HG03342 (cell line): ENCODE results near the gene PROM1.

Source experiments
- ATAC-seq: cut with Tn5 transposase; IDR thresholded peaks from one replicate; pipeline ENCODE4 v1.9.1; 2021; ENCODE audit warnings: mild to moderate bottlenecking, moderate library complexity; ENCODE audit not compliant: unreplicated experiment

The PROM1 gene

DNA sequence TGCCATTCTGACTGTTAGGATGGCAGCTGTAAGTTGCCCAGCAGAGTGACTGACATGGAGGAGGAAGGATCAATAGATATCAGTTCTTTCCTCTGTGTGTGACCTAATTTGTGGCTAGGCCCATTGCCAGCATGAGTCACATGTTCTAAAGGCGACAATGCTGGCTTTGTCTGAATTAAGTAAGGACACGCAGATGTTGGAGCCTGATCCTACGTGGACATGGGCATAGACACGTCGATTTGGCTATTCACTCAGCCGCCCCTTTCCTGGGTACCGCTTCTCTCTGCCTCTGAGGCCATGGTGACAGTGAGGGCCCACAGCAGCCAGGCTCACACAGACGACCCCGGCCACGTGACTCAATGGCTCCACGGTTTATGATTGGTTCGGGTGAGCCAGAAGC is 16.3 kb downstream of the PROM1 start:
- ATAC-seq, result no peak

DNA sequence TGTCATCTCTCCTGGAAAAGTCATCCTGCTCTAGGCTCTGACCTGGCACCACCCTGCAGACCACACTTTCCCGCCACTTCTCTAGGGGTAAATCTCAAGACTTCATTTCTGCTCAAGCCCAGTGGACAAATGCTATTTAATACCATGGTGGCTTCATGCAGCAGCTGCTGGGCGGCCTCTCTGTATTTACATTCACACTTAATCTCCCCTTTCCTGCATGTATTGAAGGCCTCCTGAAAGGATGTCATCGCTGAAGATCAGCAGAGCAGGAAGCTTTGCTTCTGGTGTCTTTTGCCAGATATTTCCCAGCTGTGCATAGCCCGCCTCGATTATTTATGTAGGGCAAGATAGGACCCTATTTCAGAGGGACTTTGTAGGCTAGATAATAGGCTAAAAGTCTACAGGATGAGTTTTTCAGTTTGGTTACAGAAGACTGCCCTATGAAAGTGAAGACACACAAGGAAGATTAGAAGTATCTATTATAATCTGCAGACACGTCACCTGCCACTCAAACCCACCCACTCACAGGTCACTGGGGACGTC is 17.2 kb downstream of the PROM1 start:
- ATAC-seq, result no peak

DNA sequence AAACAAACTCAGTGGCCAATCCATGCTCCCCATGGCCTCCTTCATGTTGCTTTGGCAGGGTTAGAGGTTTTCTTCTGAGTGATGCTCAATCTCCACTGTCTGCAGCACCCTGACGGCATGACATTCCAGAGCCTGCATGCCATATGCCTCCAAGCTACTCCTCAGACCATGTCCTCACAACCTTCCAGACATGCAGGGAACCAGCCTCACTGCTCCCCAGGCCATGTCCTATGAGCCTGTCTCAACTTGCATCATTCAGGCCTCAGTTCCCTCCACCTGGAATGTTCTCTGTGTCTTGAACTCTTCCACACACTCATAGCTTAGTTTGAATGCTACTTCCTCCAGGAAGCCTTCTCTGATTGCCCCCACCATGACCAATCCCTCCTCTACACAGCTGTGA is 18.8 kb downstream of the PROM1 start:
- ATAC-seq, result no peak

DNA sequence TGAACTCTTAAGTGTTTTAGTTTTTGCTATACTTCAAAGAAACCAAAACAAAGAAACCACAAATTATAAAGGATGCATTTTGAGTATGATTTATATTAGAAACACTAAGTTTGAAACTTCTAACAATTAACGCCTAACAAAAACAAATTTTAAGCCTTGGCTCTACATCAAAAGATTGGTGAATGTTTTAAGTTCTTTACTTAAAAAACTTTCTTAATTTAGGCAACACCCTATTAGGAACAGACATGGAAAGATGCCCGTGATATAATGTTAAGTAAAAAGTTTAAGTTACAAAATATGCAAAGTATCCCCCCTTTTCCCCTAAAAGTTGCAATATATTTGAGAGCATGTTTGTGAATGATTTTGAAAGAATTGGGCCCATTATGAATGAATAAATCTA is 21.2 kb downstream of the PROM1 start:
- ATAC-seq, result no peak

DNA sequence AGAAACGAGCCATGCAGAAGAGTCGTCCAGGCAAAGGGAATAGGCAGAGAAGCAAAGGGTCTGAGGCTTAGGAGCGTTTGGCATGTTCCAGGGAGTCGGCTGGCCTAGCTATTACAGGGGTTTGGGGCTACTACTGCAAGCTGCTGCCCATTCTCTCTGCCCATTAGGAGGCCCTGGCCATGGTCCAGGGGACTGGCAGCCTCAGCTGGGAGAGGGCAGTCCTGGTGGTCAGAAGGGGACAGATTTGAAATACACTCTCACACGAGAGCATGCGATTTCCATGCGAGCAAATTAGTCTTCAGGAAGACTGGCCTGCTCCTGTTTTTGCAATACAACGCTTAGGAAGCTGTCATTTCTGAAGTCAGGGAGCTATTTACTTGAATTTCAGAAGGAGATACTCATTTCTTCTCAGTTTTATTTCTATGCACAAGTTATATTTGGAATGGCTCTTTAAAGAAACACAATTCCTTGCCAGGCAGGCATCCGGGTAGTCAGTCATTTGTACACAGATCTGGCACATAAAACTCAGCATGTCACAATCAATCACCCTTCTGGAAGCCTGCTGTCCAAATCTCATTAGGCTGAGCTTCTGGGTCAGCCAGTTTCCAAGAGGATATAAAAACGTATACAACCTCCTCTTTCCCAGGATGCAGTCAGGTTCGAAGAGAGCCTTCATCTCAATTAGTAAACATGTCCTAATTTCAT is 27.0 kb downstream of the PROM1 start:
- ATAC-seq, result no peak

DNA sequence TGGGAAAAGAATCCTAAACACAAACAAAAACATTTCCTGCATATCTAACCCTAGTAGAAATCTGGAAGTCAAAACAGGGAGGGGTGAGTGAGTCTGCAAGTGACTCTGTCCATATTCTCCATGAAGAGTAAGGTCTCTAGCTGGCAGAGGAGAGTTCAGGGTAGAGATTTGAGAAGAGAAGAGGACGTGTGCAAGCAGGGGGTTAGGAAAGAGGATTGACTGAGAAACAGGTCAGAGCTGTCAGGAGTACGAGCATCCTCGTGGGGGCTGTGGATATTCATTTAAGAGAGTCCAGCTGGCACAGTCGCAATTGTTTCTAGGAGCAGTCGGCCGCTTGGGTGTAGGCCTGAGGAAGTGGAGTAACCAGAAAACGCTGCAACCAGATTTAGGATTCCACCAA is 27.9 kb downstream of the PROM1 start:
- ATAC-seq, result no peak

DNA sequence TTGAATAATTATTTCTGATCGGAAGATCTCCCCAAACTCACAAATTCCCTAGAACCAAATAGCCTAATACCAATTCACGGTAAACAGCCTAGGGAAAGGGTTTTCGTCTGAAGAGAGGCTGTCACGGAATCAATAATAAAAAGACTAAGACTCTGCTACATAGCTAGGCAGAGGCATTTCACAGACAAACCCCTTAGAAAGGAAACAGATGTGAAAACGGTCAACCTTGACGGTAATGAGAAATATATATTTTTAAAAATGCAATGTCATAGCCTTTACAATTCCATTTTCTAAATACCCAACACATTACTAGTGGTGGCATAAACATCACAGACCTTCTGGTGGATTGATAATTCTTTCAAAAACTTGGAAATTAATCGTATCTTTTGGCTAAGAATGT is 28.4 kb downstream of the PROM1 start:
- ATAC-seq, result no peak

DNA sequence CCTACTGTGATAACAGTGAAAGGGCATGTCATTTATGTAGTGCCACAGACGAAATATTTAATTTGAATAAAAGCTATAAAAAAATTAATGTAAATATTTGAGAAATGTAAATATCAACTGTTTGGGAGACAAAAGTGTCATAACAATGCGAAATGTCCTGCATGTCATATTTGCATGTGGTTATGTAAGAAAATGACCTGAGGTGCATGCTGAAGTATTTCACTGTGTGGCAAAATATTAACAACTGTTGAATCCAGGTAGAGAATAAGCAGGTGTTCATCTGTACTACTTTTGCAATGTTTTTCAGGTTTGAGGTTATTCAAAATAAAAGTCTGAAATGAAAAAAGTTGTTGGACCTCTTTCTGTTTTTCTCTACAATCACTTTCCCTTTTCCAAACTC is 30.9 kb downstream of the PROM1 start:
- no peak for ATAC-seq

DNA sequence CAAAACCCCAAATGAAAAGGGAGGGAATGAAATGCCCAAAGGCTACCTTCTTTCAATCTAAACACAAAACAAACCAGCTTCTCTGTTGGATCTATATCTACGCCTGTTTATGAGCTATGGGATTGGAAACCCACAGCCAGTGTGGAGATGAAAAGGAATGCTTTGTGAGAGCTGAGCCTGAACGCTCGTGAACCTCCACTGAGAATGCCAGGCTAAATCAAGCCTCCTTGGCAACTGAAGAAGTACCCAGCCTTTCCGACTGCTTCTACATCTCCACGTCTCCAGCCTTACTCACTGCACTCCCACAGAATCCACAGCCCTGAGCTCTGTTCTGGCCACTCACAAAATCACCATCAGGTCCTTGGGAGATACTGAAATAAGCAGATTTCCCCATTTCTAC is 31.8 kb downstream of the PROM1 start:
- ATAC-seq, result no peak

DNA sequence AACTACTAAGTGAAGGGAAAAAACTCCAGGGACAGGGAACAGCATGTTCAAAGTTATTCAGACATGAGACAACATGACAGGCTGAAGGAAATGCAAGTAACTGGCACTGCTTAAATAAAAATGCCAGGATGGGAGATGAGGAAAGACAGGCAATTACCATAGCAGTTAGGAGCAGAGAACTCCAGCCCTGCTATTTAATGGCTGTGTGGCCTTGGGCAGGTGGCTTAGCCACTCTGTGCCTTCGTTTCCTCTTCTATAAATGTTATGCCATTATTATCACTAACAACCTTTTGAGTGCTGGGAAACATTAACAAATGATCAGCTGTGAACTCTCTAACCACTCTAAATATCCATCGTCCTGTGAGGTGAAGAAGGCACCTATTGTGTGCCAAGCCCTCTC is 32.7 kb downstream of the PROM1 start:
- no peak for ATAC-seq

DNA sequence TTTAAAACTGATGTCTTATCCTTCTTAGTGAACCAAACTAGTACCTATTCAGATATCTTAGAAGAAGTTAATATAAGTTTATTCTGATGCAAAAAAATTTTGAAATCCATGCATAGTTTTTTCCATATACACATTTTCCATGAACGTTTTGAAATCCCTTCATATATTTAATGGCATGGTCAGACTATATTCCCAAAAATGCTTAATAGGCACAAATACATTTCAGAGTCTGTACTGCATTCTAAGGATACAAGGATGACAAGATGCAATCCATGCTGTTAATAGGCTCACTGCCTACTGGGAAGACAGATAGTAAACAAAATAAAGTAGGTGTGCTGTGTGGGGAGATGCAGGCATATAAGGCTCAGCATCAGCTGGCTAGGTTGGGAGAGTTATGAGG is 33.2 kb downstream of the PROM1 start:
- no peak for ATAC-seq

DNA sequence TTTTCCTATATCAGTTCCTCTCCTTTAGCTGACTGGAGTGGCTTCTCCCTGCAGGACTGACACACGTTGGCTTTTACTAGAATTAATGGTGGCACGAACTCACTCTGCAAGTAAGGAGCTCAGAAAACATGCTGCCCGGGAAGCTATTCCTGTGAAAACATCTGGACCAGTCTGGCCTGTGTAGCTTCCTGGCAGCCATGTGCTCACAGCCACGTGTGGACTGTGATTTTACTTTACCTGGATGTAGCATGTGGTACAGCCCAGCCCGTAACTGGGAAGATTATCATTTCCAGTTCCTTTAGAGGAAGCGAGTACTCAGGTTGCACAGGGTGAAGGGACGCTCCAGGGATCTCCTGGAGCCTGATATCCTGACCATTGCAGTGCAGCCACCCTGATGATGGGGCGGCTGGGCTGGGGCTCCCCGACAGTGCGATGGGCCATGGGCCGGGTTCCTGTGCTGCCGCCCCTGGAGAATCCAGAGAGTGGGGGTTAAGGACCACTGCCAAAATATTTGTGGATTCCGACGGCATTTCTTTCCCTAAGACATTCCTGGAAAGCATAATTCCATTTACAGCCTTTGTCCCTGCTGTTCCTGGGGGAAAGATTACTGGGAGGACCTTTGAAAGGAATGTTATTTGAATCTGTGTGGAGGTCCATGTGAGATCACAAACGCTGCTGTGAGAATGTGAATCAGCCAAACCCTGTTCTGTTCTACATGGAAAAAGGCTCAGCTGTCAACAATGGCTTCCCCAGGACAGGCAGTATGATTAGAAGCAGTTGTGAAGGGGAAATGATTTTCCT is 35.0 kb downstream of the PROM1 start:
- ATAC-seq, result no peak

DNA sequence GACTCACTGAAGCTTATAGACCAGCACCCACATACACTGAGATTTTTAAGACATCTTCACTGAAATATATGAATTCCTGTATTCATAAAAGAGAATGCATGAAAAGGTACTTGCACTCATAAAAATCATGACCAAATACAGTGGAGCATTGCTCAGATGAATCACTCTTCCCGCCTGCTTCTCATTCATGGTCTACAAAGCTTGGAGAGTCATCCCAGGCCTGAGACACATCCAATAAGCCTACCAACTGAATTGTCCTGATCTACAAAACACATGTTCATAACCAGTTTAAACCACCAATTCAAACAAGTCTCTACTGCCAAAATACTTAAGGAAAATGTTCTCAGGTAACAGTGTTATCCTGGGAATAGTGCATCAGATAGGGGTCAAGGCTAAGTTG is 38.1 kb downstream of the PROM1 start:
- ATAC-seq, result no peak

DNA sequence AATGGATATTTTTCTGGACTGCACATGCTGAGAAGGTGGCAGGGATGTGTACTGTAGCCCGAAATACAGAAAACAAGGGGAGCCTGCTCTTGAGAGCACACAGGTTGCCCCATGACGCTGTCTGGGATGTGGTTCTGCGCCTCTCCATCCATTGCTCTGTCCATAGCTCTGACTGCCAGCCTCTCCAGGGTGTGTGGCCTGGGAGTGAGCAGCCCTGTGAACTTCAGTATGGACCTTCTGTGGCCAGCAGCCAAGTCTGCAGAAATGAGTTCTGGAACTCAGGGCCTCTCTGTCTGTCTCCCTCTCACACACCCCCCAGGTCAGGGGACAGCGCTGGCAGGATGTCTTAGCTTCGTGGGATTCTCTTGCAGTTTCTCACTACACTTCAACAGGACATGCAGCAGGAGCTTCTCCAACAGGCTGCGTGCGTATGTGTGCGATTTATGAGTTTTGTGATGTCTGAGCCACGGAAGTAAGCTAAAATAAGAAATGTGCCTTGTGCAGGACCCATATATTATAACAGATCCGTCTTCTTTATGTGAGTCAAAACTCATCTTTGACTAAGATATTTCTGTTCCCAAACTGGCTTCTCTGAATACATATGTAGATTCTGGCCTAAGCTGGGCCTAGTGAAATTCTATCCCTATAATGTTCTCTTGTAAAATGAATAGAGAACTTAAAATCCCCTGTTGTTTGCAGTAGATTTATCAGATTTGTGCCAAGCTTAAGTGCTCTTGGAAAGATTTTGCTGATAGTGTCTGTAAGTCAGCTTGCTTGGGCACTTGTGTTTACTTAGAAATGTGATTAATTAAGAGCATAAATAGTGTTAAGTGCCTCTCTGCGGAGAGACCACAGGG is 40.0 kb downstream of the PROM1 start:
- ATAC-seq, result no peak

DNA sequence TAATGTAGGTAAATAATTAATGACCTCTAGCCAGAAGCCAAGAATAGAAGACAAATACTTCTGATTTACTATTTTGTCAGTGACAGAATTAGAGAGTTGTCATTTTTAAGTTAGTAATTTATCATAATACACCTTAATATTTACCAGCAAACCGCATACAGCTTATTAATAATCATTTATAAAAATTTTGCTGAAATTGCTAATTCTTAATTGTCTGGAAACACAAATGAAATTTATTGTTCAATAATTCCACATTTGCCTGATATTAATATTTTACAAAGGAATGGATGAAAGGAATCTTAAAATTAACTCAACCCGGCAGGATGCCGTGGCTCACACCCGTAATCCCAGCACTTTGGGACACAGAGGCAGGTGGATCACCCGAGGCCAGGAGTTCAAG is 44.7 kb downstream of the PROM1 start:
- ATAC-seq, result no peak

DNA sequence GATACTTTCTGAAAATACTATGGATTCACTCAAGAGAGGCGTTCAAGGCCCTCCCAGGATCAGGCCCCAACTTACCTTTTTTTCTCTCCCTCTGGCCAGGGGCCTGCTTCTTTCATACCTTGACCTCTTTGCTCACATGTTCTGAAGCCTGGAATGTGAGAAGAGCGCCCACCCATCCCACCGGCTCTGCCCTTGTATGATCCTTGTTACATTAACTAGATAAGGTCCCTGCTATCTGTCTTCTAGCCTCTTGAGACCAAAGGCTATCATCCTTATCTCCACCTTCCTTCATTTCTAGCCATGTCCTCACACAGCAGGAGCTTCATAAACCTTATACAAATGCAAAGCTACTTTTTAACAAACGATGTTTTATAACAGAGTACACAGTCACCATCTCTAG is 45.9 kb downstream of the PROM1 start:
- ATAC-seq, result no peak

DNA sequence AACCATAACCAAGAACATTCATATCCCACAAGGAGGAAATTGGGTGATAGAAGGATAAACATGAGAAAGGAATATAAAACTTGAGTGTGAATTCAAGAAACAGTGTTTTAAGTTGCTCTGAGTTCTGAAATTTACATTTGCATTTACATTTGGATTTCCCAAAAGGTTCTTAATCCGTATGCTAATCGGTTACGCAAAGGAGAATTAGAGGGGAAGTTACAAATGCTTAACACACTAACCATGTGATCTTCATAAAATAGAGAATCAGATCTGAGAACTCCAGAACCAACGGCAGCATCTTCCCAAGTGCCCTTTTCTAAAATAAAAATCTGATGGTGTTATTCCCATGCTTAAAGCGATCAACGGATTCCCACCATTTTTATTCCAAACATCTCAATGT is 48.0 kb downstream of the PROM1 start:
- ATAC-seq, result no peak

DNA sequence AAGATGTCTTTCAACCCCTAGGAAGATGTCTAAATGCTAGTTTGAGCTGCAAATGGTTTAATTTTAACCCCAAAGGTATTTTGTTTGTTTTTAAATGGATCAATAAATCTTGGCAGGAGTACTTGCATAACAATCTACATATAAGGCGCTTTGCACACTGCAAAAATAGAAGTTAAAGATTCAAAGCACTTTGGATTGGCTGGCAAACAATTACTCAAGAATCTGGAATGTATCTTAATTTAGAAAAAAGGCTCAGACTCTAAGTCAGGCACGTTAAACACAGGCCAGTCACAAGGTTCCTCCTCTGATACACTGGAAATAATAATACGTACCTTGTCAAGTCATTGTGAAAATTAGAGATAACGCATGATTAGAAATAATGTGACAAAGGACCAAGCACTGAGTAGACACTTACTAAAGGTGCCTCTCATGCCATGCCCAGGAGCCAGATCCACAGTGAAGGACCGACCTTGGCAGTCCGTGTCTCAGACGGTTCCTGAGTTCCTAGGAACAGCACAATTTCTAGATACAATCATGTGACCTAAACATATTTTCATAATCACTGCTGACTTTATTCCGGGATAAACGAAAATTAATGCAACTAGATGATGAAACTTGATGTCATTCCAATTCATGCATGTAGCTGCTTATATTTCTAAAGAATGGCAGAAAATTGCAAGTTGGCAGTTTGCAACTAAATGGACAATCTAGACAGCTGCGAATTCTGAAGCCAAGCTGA is 49.6 kb downstream of the PROM1 start:
- ATAC-seq, result no peak

DNA sequence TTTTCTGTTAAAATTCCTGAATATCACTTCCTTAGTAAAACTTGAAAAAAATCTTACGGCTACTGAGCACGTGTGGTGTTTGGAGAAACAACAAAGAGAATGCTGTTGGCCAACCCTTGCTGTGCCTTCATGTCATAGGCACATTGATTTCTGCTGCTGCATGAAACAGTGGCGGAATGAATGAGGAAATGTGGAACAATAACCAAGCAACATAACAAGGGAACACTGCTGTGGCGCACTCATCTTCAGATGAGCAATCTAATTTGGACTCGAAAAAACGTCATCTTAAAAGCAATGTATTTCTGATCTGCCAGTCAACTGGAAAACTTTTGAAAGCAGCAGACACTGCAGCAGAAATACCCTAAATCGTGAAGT is 51.4 kb downstream of the PROM1 start:
- ATAC-seq, result no peak

DNA sequence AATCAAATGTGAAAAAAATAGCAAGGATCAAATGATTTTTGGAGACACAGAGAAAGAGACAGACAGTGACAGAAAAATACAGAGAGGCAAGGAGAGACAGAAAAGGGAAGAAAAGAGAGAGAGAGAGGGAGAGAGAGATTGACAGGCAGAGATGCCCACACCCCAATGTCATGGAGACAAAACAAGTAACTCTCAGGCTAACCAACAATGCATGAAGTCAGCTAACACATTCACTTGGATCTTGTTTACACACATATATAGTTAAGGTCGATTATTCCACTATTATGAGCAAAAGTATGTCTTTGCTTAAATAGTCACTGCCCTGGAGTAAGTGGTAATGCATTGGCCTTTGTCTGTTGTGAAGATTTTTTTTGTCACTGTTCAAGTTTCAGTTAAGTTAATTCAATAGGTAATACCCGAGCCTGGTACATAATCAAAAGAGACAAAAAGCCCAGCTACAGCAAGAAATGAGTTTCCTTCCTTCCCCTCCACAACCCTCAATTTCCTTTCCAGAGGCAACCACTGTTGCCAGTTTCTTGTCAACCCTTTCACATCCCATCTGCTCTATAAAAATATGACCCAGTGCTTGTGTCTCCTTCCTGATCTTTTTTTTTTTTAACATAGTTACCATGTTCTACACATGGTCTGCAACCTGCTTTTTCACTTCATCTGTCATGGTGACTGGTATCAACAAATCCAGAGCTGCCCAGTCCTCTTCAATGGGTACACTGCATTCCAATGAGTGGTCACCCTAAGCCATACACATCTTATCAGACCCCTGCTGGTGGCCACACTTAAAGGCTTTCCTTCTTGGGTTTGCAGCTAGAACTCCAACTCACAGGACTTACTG is 52.1 kb downstream of the PROM1 start:
- no peak for ATAC-seq
